PC-3 (cell line): ENCODE results near the gene HECW1.

ENCODE experiments used
- EZH2phosphoT487 ChIP-seq: fragments of 300-600 bp; sonication (generic); IDR thresholded peaks from 2 replicates; pipeline ENCODE4 v1.6.1; 2018; ENCODE audit warnings: mild to moderate bottlenecking, antibody characterized with exemption, low read length, borderline replicate concordance
- TF ChIP-seq, protein P1 (sequence below): fragments of 300-600 bp; sonication (generic); conservative IDR thresholded peaks from 2 replicates; pipeline ENCODE4 v1.5.1; 2017; ENCODE audit warnings: antibody characterized with exemption, low read depth, mild to moderate bottlenecking, low read length

DNA sequence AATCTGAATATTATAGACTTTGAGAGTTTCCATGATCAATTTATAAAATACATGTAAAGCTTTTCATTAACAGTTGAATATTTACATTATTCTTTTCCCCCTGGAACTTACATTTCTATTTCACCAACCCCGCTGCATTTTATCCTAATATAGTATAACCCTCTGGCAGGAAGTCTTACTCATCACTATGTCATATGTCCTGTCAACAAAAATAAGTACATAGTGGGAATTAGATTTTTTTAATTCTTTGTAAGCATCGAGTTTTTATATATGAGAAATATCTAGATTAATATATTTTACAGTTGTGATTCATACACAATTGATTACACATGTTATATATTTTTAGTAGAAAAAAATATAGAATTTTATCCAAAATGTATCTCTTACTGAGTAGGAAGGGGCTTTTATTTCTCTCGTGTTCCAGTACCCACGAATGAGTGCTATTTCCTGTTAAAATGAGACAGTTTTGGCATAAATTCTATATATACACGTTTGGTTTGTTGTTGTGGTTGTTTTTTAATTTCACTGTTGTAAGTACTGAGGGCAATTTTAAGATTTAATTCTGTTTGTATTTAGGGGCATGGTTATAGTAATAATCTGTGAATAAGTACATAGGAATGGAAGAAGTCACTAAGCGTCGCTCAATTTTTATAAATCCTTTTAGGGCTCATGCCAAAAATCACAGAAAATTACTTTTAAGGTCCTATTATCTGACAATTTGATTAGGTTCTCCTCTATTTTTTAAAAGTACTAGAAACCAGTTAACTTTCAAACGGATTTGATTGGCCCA lies 87.1 kb downstream of the HECW1 start:
- TF ChIP-seq, protein P1, sequence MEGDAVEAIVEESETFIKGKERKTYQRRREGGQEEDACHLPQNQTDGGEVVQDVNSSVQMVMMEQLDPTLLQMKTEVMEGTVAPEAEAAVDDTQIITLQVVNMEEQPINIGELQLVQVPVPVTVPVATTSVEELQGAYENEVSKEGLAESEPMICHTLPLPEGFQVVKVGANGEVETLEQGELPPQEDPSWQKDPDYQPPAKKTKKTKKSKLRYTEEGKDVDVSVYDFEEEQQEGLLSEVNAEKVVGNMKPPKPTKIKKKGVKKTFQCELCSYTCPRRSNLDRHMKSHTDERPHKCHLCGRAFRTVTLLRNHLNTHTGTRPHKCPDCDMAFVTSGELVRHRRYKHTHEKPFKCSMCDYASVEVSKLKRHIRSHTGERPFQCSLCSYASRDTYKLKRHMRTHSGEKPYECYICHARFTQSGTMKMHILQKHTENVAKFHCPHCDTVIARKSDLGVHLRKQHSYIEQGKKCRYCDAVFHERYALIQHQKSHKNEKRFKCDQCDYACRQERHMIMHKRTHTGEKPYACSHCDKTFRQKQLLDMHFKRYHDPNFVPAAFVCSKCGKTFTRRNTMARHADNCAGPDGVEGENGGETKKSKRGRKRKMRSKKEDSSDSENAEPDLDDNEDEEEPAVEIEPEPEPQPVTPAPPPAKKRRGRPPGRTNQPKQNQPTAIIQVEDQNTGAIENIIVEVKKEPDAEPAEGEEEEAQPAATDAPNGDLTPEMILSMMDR, result no peak
- no peak for TF ChIP-seq EZH2phosphoT487
